Thyroid gland (tissue), 4 donors: ENCODE data around the gene SH2D1A. TPM values are rescaled to one million over a fixed set of nuclear protein-coding genes. Genes with fewer than 3 reads are reported as not detected.
"Not testable (repeated sequence)": the region's sequence is repeated elsewhere in the genome, so short reads cannot be mapped to it uniquely, and the experiment has no call there.

Experiments used
- DNase-seq, 2 donors: peaks; one replicate each; pipeline ENCODE4 v3.0.0-alpha.2; 2019
- H3K27ac ChIP-seq, 3 donors: fragments of 200-600 bp; sonication (generic); 1 replicate in 2 of 3; 2 replicates in 1 of 3; pipeline ENCODE4 v1.5.1; 2016 to 2019; ENCODE audit warnings: mild to moderate bottlenecking in 1 of 3, moderate library complexity in 1 of 3
- H3K27me3 ChIP-seq: fragments of 200-600 bp; sonication (generic); one replicate; pipeline ENCODE4 v1.5.1; 2019
- H3K36me3 ChIP-seq, 2 donors: fragments of 200-600 bp; sonication (generic); one replicate each; pipeline ENCODE4 v1.5.1; 2016 to 2019
- H3K4me1 ChIP-seq, 2 donors: fragments of 200-600 bp; sonication (generic); one replicate each; pipeline ENCODE4 v1.5.1; 2017 to 2019
- H3K4me3 ChIP-seq, 3 donors: fragments of 200-600 bp; sonication (generic); replicated peaks in 1 of 3; 1 replicate in 2 of 3; 2 replicates in 1 of 3; pipeline ENCODE4 v1.5.1; 2016; ENCODE audit warnings: mild to moderate bottlenecking in 1 of 3
- H3K9me3 ChIP-seq: fragments of 200-600 bp; sonication (generic); one replicate; pipeline ENCODE4 v1.5.1; 2017
- POLR2A ChIP-seq, 2 donors: fragments of 450-650 bp; IDR thresholded peaks; one replicate each; pipeline ENCODE4 v1.6.1; 2017; ENCODE audit warnings: antibody characterized with exemption in 2 of 2, mild to moderate bottlenecking in 2 of 2, moderate library complexity in 1 of 2
- WGBS, 2 donors: methylation state at CpG; one replicate each; pipeline ENCODE4 v1.1.5; 2017; 5-methylcytosine and 5-hydroxymethylcytosine counted together
- intact Hi-C: fragments of 100-400 bp; cut with DNase I; formaldehyde crosslinking; loops from one replicate; pipeline ENCODE4 v1.15.1; 2023
- total RNA-seq, 4 donors: library from RNA; depleted of rRNA; stranded (reverse); fragments of >200 nt; gene quantifications; one replicate each; pipeline ENCODE4 v1.2.3, GENCODE V29; 2016
- TF ChIP-seq, protein P1 (sequence below), 6 experiments: fragments of 200-600 bp in 3 of 6; fragments of 450-650 bp in 3 of 6; sonication (generic) in 3 of 6; IDR thresholded peaks; one replicate each; pipeline ENCODE4 v1.5.1; 2016 to 2019; ENCODE audit warnings: antibody characterized with exemption in 6 of 6, mild to moderate bottlenecking in 2 of 6, inconsistent platforms in 1 of 6, moderate library complexity in 1 of 6

SH2D1A gene
- total RNA-seq, 4 donors from 2014 or later, result 0.20 to 1.7 (median 0.46) TPM

DNA sequence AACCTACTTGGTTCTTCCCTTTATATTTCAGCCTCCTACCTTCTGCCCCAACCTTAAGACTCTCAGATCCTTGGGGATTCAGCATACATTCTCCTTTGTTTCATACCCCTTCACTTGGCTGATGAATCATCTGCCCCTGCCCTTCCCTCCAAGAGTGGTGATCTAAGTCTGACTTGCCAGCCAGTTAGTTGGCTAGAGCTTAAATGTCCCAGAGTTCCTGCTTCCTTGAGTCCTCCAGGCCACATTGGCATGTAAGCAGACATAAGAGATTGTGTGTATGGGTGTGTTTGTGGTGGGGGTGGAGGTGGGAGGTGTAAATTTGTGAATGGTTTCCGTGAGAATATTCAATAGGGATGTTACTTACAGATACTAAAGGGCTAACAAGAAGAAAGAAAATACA, 17.6 kb upstream of the SH2D1A start:
- Histone ChIP-seq H3K36me3 (no peaks in the 10 kb centered on the region), H3K4me3 (no peak overlapping the region), H3K27me3 (no peaks in the 10 kb centered on the region), H3K4me1 (no peaks in the 10 kb centered on the region), H3K9me3 (no peaks in the 10 kb centered on the region), H3K27ac (no peak overlapping the region)
- intact Hi-C loops, result no loop called here
- 76 to 92% methylated on average over 1 of the region's 1 CpG for WGBS, 2 donors
- DNase-seq, result no peak
- no peak for TF ChIP-seq POLR2A (IDR thresholded peaks at IDR 0.05)
- TF ChIP-seq, protein P1, sequence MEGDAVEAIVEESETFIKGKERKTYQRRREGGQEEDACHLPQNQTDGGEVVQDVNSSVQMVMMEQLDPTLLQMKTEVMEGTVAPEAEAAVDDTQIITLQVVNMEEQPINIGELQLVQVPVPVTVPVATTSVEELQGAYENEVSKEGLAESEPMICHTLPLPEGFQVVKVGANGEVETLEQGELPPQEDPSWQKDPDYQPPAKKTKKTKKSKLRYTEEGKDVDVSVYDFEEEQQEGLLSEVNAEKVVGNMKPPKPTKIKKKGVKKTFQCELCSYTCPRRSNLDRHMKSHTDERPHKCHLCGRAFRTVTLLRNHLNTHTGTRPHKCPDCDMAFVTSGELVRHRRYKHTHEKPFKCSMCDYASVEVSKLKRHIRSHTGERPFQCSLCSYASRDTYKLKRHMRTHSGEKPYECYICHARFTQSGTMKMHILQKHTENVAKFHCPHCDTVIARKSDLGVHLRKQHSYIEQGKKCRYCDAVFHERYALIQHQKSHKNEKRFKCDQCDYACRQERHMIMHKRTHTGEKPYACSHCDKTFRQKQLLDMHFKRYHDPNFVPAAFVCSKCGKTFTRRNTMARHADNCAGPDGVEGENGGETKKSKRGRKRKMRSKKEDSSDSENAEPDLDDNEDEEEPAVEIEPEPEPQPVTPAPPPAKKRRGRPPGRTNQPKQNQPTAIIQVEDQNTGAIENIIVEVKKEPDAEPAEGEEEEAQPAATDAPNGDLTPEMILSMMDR (IDR thresholded peaks at IDR 0.05), result no peak

DNA sequence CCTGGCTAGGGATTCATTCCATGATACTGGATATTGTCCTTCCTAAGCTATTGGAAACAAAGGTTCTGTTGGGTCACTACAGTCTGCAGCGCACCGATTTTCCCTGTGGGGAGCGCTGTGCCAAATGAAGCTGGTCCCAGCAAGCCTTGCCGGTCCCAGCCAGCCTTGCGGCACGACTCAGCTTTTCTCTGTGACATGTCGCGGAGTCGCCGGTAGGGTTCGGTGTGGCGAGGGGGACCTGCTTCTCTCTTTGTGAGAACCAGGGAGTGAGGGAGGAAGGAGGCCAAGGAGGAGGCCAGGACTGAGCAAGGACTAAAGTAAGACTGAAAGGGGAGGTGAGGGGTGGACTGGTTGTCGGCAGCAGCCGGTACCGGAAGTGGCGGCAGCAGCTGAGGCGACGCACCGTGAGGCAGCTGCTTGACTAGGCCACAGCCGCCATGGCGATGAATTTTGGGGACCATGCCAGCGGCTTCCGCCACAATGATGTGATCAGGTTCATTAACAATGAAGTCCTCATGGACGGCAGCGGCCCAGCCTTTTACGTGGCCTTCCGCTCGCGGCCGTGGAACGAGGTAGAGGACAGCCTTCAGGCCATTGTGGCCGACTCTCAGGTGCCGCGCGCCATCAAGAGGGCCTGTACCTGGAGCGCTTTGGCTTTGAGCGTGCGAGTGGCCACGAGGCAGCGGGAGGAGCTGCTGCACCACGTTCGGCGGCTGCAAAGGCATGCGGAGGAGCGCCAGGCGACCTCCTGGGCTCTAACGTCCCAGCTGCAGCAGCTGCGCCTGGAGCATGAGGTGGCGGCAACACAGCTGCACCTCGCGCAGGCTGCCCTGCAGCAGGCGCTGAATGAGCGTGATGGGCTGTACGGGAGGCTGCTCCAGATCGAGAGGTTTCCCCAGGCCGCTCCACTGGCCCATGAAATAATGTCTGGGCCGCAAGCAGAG, 13.6 kb upstream of the SH2D1A start, which contains the start of gene TEX13D:
TEX13D (plus strand) TSS at position 180 of the 944 bp plus-strand sequence; CDS start at position 438, 258 bp downstream.
- Histone ChIP-seq H3K9me3 (no peaks in the 10 kb centered on the region), H3K36me3 (no peaks in the 10 kb centered on the region), H3K4me3 (no peak within 1 kb of the TSS), H3K27ac (no peak within 1 kb of the TSS), H3K4me1 (no peaks in the 10 kb centered on the region), H3K27me3 (no peaks in the 10 kb centered on the region)
- 92 to 96% methylated on average over 15 to 29 of the region's 57 CpGs for WGBS, 2 donors
- intact Hi-C loops, result no loop called here
- TF ChIP-seq, protein P1 (IDR thresholded peaks at IDR 0.05), result no peak
- no peak for TF ChIP-seq POLR2A (IDR thresholded peaks at IDR 0.05)
- no peak for DNase-seq

DNA sequence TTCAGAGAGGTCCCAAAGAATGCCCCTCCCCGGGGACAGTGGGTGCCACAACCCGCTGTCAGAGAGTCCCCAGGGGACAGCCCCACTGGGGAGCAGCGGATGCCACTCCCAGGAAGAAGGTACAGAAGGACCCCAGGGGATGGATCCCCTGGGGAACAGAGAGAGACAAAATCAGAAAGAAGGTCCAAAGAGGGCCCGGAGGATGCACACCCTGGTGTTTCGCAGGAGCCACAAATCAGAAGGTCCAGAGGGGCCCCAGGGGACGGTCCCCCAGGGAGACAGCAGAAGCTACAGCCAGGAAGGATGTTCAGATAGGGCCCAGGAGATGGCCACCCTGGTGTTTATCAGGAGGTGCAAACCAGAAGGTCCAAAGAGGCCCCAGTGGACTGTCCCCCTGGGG, 12.5 kb upstream of the SH2D1A start:
- Histone ChIP-seq H3K36me3 (no peaks in the 10 kb centered on the region), H3K27ac (no peak overlapping the region), H3K9me3 (no peaks in the 10 kb centered on the region), H3K4me1 (no peaks in the 10 kb centered on the region), H3K27me3 (no peaks in the 10 kb centered on the region), H3K4me3 (no peak overlapping the region)
- TF ChIP-seq POLR2A (IDR thresholded peaks at IDR 0.05), result no peak
- TF ChIP-seq, protein P1 (IDR thresholded peaks at IDR 0.05), result no peak
- DNase-seq, result no peak
- 81 to 96% methylated on average over 3 to 6 of the region's 6 CpGs for WGBS, 2 donors
- intact Hi-C loops, result no loop called here

DNA sequence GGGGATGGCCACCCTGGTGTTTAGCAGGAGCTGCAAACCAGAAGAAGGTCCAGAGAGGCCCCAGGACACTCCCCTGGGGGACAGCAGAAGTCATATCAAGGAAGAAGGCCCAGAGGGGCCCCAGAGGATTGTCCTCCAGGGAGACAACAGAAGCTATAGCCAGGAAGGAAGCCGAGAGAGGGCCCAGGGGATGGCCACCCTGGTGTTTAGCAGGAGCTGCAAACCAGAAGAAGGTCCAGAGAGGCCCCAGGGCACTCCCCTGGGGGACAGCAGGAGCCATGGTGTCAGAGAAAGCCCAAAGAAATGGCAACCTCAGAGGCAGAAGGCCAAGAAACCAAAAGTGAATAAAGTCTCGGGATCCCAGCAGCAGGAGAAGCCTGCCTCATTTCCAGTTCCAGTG, 11.8 kb upstream of the SH2D1A start:
- H3K36me3 ChIP-seq, DNase-seq, H3K27me3 ChIP-seq, H3K9me3 ChIP-seq, intact Hi-C loops, H3K4me1 ChIP-seq, H3K4me3 ChIP-seq, H3K27ac ChIP-seq: not testable (repeated sequence)
- WGBS, 2 donors, result 91 to 100% methylated on average over 1 to 2 of the region's 2 CpGs

DNA sequence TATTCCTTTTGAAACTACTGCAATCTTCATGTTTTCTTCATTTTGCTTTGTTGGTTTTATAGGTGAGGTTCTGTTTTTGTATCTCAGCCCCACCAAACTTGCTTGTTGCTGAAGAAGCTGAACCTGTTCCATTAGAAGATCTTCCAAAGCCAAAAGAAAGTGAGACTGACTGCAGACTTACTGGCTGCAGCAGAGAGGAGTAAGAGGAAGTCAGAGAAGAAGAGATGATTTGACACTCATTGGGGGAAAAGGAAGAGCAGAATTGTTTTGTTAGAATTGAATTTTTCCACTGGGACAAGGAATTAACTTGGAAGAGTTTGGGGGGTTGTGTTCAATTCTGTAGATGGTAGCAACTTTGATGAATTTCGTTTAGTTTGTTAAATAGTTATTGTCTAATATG, 10.8 kb upstream of the SH2D1A start:
- H3K4me1 ChIP-seq, result no peaks in the 10 kb centered on the region
- 80 to 83% methylated on average over 1 of the region's 1 CpG for WGBS, 2 donors

DNA sequence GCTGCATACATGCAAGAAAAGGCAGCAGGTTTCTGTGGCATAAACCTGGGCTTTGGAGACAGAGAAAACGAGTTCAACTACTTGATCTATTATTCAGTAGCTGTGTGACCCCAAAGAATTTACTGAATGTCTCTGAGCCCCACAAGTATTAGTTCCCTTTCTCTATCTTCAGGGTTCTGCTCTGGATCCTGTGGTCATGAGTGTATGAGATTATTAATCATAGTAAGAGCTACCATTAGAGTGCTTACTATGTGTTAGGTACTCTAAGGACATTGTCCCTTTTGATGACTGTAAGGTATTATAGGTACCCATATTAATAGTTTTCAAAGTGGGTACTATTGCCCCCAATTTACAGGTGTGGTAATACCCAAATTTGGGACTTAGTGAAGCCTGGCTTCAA, 8.4 kb upstream of the SH2D1A start:
- H3K27ac ChIP-seq, result no peak overlapping the region
- intact Hi-C loops, result no loop called here
- H3K4me1 ChIP-seq, result no peaks in the 10 kb centered on the region
- H3K9me3 ChIP-seq, result no peaks in the 10 kb centered on the region
- no peaks in the 10 kb centered on the region for H3K36me3 ChIP-seq
- no peak overlapping the region for H3K4me3 ChIP-seq
- no peak for DNase-seq
- TF ChIP-seq POLR2A (IDR thresholded peaks at IDR 0.05), result no peak
- TF ChIP-seq, protein P1 (IDR thresholded peaks at IDR 0.05), result no peak
- WGBS, 2 donors, result 50 to 60% methylated on average over 1 of the region's 1 CpG
- H3K27me3 ChIP-seq, result no peaks in the 10 kb centered on the region

More for the DNA sequence above, 10.8 kb upstream of the SH2D1A start:
- no peak for TF ChIP-seq POLR2A (IDR thresholded peaks at IDR 0.05)
- H3K36me3 ChIP-seq, result no peaks in the 10 kb centered on the region
- no peak for DNase-seq
- no peak overlapping the region for H3K4me3 ChIP-seq
- intact Hi-C loops, result no loop called here
- no peak overlapping the region for H3K27ac ChIP-seq
- no peaks in the 10 kb centered on the region for H3K27me3 ChIP-seq
- no peaks in the 10 kb centered on the region for H3K9me3 ChIP-seq
